Smooth muscle cell of the pulmonary artery (primary cell): ENCODE data around the gene FCRLB. TPM values are rescaled to one million over a fixed set of nuclear protein-coding genes. Genes with fewer than 3 reads are reported as not detected.

ENCODE experiments used
- total RNA-seq: library from RNA; depleted of rRNA; stranded (reverse); fragments of >200 nt; gene quantifications from 2 replicates; pipeline ENCODE4 v1.2.3, GENCODE V29; 2014

The FCRLB gene
- 1.6 and 2.9 TPM in 2 replicates for total RNA-seq

GRCh38 chr1:161720956-161721737 is at the start of gene FCRLB:
Gene FCRLB, plus strand, starts transcription at chr1:161721544. Its CDS starts 1,129 bp downstream, at chr1:161722673.

GRCh38 chr1:161706482-161707347 is 14.6 kb upstream of the FCRLB start, which contains the start of gene FCRLA:
Gene FCRLA, plus strand, starts transcription at chr1:161707229. Its CDS starts 36 bp downstream, at chr1:161707265.

GRCh38 chr1:161749509-161750407 is 28.4 kb downstream of the FCRLB start, which contains the start of gene DUSP12:
Gene DUSP12, plus strand, starts transcription at chr1:161749786. Its CDS starts 16 bp downstream, at chr1:161749802.

GRCh38 chr1:161766102-161766981 is 45.0 kb downstream of the FCRLB start, which contains the start of gene ATF6:
Gene ATF6, plus strand, starts transcription at chr1:161766320. Its CDS starts 41 bp downstream, at chr1:161766361.

Other genes with a start within 250 kb of the FCRLB start
- gene FCGR2A, start 216.1 kb upstream of the FCRLB start, total RNA-seq: 0.20 and 0.50 TPM in 2 replicates
- gene HSPA6, start 197.0 kb upstream of the FCRLB start, total RNA-seq: 0.65 and 4.5 TPM in 2 replicates
- not detected in 2 replicates for gene FCGR3A, start 171.7 kb upstream of the FCRLB start, total RNA-seq
- gene FCGR3B, start 90.4 kb upstream of the FCRLB start, total RNA-seq: not detected in 2 replicates
- not detected in 2 replicates for gene FCGR2B, start 58.4 kb upstream of the FCRLB start, total RNA-seq
- 0.17 and 0.72 TPM in 2 replicates for gene FCRLA, start 14.3 kb upstream of the FCRLB start, total RNA-seq
- 30.5 and 33.0 TPM in 2 replicates for gene DUSP12, start 28.2 kb downstream of the FCRLB start, total RNA-seq
- gene ATF6, start 44.8 kb downstream of the FCRLB start, total RNA-seq: 29.1 and 30.9 TPM in 2 replicates